ENCODE results near the gene SLC19A2. TPM values are rescaled to one million over a fixed set of nuclear protein-coding genes. Genes with fewer than 3 reads are reported as not detected.
A peak's percentile ranks its signal among the peaks of the same experiment; 100 is the strongest.

The SLC19A2 gene
- total and polyA plus RNA-seq, 2 of the 13 experiments (the other 11 are each of a cell fraction or from before 2014, with no cell fraction given): 30.4 to 56.0 TPM

DNA sequence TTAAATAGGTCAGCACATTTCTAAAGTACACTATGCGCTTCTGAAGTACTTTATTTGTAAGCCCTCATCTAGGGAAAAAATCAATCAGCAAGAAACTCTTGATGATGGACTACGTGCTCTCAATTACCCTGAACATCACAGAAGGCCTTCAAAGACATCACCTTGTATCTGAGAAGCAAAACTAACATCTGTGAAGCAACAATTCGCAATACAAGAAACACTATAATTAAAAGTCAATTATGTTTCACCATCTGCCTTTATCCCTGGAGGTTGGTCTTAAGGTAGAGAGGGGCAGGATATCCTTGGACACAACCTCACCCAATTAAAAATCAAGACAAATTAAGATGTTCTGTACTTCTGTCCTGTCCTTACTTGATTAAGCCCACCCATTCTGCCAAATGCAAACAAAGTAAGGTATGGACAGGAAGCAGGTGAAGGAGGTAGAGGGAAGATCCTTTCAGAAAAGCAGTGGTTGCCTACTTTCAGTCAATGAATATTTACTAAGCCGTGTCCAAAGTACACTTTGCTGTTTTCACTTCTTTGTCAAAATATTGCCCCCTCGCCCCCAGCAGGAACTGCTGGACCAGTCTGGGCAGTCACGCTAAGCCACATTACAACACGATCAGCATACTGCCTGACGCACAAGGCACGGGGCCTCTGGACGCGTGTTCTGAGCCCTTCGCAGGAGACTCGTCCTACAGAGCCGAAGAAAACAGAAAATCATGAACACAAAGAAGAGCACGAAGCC is 887 bp downstream of the SLC19A2 start (continued):
- TF ChIP-seq, protein P1, sequence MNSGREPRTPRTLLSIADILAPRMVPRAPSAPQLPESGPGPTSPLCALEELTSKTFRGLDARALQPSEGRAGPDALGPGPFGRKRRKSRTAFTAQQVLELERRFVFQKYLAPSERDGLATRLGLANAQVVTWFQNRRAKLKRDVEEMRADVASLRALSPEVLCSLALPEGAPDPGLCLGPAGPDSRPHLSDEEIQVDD (CRISPR knock-in tag; IDR thresholded peaks at IDR 0.05; ENCODE audit: borderline replicate concordance): no peak
- TF ChIP-seq REXO4 (CRISPR knock-in tag; IDR thresholded peaks at IDR 0.05; ENCODE audit: borderline replicate concordance) (no peak), GATA4 (IDR thresholded peaks at IDR 0.05; ENCODE audit: borderline replicate concordance, low read depth) (no peak; the same call in 1 of the 2 replicates), ZSCAN31 (CRISPR knock-in tag; IDR thresholded peaks at IDR 0.05; ENCODE audit: low read depth) (0 out of 2 replicates have a peak, but pooled peaks have one; percentile 43), MEIS1 (CRISPR knock-in tag; IDR thresholded peaks at IDR 0.05; ENCODE audit: borderline replicate concordance) (0 out of 2 replicates have a peak, but pooled peaks have one; percentile 28), ZMAT3 (CRISPR knock-in tag; conservative IDR thresholded peaks at IDR 0.05) (no peak), PPARG (CRISPR knock-in tag; conservative IDR thresholded peaks at IDR 0.05) (peak; percentile 67), KDM6A (CRISPR knock-in tag; IDR thresholded peaks at IDR 0.05; ENCODE audit: low read depth) (0 out of 2 replicates have a peak, but pooled peaks have one; percentile 54), ZNF589 (CRISPR knock-in tag; conservative IDR thresholded peaks at IDR 0.05) (0 out of 2 replicates have a peak, but pooled peaks have one; percentile 27), ZNF264 (CRISPR knock-in tag; IDR thresholded peaks at IDR 0.05) (no peak), HNF4G (IDR thresholded peaks at IDR 0.05; ENCODE audit: borderline replicate concordance, low read depth, low read length) (peak; percentile 80; the same call in 1 of the 2 replicates), HNF4G (CRISPR knock-in tag; IDR thresholded peaks at IDR 0.05; ENCODE audit: borderline replicate concordance, low read depth) (no peak), POLR2A (IDR thresholded peaks at IDR 0.05; ENCODE audit: insufficient read depth in 1 of 2, low read depth in 2 of 2, low read length in 2 of 2) (peak; percentile 71 to 79), SMAD1 (CRISPR knock-in tag; IDR thresholded peaks at IDR 0.05; ENCODE audit: borderline replicate concordance, low read depth) (no peak), RAD51 (IDR thresholded peaks at IDR 0.05; ENCODE audit: borderline replicate concordance) (no peak), BRD4 (CRISPR knock-in tag; IDR thresholded peaks at IDR 0.05) (no peak), ZFP1 (CRISPR knock-in tag; IDR thresholded peaks at IDR 0.05) (no peak)
- TF ChIP-seq, protein P2, sequence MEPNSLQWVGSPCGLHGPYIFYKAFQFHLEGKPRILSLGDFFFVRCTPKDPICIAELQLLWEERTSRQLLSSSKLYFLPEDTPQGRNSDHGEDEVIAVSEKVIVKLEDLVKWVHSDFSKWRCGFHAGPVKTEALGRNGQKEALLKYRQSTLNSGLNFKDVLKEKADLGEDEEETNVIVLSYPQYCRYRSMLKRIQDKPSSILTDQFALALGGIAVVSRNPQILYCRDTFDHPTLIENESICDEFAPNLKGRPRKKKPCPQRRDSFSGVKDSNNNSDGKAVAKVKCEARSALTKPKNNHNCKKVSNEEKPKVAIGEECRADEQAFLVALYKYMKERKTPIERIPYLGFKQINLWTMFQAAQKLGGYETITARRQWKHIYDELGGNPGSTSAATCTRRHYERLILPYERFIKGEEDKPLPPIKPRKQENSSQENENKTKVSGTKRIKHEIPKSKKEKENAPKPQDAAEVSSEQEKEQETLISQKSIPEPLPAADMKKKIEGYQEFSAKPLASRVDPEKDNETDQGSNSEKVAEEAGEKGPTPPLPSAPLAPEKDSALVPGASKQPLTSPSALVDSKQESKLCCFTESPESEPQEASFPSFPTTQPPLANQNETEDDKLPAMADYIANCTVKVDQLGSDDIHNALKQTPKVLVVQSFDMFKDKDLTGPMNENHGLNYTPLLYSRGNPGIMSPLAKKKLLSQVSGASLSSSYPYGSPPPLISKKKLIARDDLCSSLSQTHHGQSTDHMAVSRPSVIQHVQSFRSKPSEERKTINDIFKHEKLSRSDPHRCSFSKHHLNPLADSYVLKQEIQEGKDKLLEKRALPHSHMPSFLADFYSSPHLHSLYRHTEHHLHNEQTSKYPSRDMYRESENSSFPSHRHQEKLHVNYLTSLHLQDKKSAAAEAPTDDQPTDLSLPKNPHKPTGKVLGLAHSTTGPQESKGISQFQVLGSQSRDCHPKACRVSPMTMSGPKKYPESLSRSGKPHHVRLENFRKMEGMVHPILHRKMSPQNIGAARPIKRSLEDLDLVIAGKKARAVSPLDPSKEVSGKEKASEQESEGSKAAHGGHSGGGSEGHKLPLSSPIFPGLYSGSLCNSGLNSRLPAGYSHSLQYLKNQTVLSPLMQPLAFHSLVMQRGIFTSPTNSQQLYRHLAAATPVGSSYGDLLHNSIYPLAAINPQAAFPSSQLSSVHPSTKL (CRISPR knock-in tag; IDR thresholded peaks at IDR 0.05): peak; percentile 75
- TF ChIP-seq, protein P3, sequence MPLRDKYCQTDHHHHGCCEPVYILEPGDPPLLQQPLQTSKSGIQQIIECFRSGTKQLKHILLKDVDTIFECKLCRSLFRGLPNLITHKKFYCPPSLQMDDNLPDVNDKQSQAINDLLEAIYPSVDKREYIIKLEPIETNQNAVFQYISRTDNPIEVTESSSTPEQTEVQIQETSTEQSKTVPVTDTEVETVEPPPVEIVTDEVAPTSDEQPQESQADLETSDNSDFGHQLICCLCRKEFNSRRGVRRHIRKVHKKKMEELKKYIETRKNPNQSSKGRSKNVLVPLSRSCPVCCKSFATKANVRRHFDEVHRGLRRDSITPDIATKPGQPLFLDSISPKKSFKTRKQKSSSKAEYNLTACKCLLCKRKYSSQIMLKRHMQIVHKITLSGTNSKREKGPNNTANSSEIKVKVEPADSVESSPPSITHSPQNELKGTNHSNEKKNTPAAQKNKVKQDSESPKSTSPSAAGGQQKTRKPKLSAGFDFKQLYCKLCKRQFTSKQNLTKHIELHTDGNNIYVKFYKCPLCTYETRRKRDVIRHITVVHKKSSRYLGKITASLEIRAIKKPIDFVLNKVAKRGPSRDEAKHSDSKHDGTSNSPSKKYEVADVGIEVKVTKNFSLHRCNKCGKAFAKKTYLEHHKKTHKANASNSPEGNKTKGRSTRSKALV (CRISPR knock-in tag; IDR thresholded peaks at IDR 0.05): no peak
- TF ChIP-seq, protein P4, sequence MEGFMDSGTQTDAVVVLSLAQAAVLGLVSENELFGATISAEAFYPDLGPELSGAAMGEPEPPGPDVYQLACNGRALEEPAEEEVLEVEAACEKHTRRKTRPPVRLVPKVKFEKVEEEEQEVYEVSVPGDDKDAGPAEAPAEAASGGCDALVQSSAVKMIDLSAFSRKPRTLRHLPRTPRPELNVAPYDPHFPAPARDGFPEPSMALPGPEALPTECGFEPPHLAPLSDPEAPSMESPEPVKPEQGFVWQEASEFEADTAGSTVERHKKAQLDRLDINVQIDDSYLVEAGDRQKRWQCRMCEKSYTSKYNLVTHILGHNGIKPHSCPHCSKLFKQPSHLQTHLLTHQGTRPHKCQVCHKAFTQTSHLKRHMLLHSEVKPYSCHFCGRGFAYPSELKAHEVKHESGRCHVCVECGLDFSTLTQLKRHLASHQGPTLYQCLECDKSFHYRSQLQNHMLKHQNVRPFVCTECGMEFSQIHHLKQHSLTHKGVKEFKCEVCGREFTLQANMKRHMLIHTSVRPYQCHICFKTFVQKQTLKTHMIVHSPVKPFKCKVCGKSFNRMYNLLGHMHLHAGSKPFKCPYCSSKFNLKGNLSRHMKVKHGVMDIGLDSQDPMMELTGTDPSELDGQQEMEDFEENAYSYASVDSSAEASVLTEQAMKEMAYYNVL (CRISPR knock-in tag; IDR thresholded peaks at IDR 0.05; ENCODE audit: borderline replicate concordance): no peak
- TF ChIP-seq, protein P5, sequence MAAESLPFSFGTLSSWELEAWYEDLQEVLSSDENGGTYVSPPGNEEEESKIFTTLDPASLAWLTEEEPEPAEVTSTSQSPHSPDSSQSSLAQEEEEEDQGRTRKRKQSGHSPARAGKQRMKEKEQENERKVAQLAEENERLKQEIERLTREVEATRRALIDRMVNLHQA (CRISPR knock-in tag; IDR thresholded peaks at IDR 0.05): no peak

Measured in HepG2 (cell line).